Endothelial cell of umbilical vein (primary cell): Measurements from ENCODE around the gene VRK1. TPM values are rescaled to one million over a fixed set of nuclear protein-coding genes. Genes with fewer than 3 reads are reported as not detected.

Experiments used
- BruUV-seq: library from RNA; stranded (reverse); fragments of 400-500 nt; replicated peaks from 2 replicates; lab custom pipeline; 2021; lab: Mats Ljungman, UMichigan
- CTCF ChIA-PET: fragments of 300-600, 350-600 bp; sonication (Branson Sonifier 250); formaldehyde crosslinking; loops from one replicate; lab custom pipeline; 2021; ENCODE audit warnings: antibody characterized with exemption, inconsistent platforms; lab: Charles Lee
- POLR2A ChIA-PET: fragments of 300-600, 350-600 bp; sonication (Branson Sonifier 250); formaldehyde crosslinking; loops from one replicate; lab custom pipeline; 2021; ENCODE audit warnings: antibody characterized with exemption, inconsistent platforms; lab: Charles Lee
- DNase-seq: peaks from one replicate; pipeline ENCODE4 v3.0.0-alpha.2; 2011; ENCODE audit warnings: low read depth, low spot score
- FAIRE-seq: peaks from 2 replicates; lab custom pipeline; 2011; peaks lifted over from hg19 to GRCh38; lab: Jason Lieb, UNC
- H2AFZ ChIP-seq: 2 replicates; pipeline ENCODE4 v1.6.0; 2012; ENCODE audit warnings: low read depth, low read length, control low read depth, inconsistent platforms
- H3K27ac ChIP-seq: 2 replicates; pipeline ENCODE4 v1.5.1; 2011; ENCODE audit warnings: low read depth, mild to moderate bottlenecking, control low read depth, low read length, moderate library complexity; ENCODE audit not compliant: insufficient read depth
- H3K27me3 ChIP-seq, 2 experiments: 2 replicates each; pipeline versions ENCODE4 v1.6.0 to v1.6.1; 2011; ENCODE audit warnings: low read length in 2 of 2, mixed read lengths in 1 of 2; ENCODE audit not compliant: control insufficient read depth in 2 of 2, insufficient read depth in 2 of 2
- H3K36me3 ChIP-seq, 2 experiments: 2 replicates in 1 of 2; 3 replicates in 1 of 2; pipeline ENCODE4 v1.5.1; 2011; ENCODE audit warnings: low read length in 2 of 2, mild to moderate bottlenecking in 1 of 2, moderate library complexity in 1 of 2; ENCODE audit not compliant: control insufficient read depth in 2 of 2, insufficient read depth in 2 of 2; ENCODE audit errors: extremely low read depth in 1 of 2
- H3K4me1 ChIP-seq: 3 replicates; pipeline ENCODE4 v1.5.1; 2011; ENCODE audit warnings: mild to moderate bottlenecking, low read length; ENCODE audit not compliant: control insufficient read depth, insufficient read depth; ENCODE audit errors: extremely low read depth
- H3K4me2 ChIP-seq: 2 replicates; pipeline ENCODE4 v1.6.1; 2011; ENCODE audit warnings: low read length, control low read depth, mixed read lengths; ENCODE audit not compliant: insufficient read depth
- H3K4me3 ChIP-seq, 3 experiments: fragments of 200-600 bp in 1 of 3; sonication (generic), shearing (Covaris generic) in 1 of 3; replicated peaks in 1 of 3; 2 replicates each; pipeline ENCODE4 v1.5.1; 2011 to 2016; ENCODE audit warnings: control low read depth in 3 of 3, low read length in 3 of 3, mild to moderate bottlenecking in 2 of 3, inconsistent platforms in 1 of 3, low read depth in 1 of 3, moderate library complexity in 1 of 3; ENCODE audit not compliant: insufficient read depth in 1 of 3
- H3K79me2 ChIP-seq: 2 replicates; pipeline ENCODE4 v1.6.0; 2012; ENCODE audit warnings: low read length, inconsistent platforms; ENCODE audit not compliant: control insufficient read depth, insufficient read depth
- H3K9ac ChIP-seq: replicated peaks from 2 replicates; pipeline ENCODE3; 2011; ENCODE audit warnings: low read length, control low read depth; ENCODE audit not compliant: insufficient read depth; ENCODE audit errors: extremely low read depth
- H3K9me1 ChIP-seq: replicated peaks from 3 replicates; pipeline ENCODE4 v1.6.0; 2011; ENCODE audit warnings: mild to moderate bottlenecking, low read length; ENCODE audit not compliant: control insufficient read depth, insufficient read depth; ENCODE audit errors: extremely low read depth
- H3K9me3 ChIP-seq: replicated peaks from 2 replicates; pipeline ENCODE4 v1.5.1; 2012; ENCODE audit warnings: low read length, inconsistent platforms; ENCODE audit not compliant: control insufficient read depth, insufficient read depth
- H4K20me1 ChIP-seq: replicated peaks from 2 replicates; pipeline ENCODE3; 2011; ENCODE audit warnings: mild to moderate bottlenecking, low read length; ENCODE audit not compliant: control insufficient read depth, insufficient read depth; ENCODE audit errors: extremely low read depth
- EZH2 ChIP-seq: IDR thresholded peaks from 2 replicates; pipeline ENCODE4 v1.6.1; 2012; ENCODE audit warnings: borderline replicate concordance, low read depth, mild to moderate bottlenecking, moderate library complexity, low read length, inconsistent platforms; ENCODE audit not compliant: severe bottlenecking
- FOS ChIP-seq: IDR thresholded peaks from 2 replicates; pipeline ENCODE4 v1.6.1; 2011; ENCODE audit warnings: mild to moderate bottlenecking, low read length, moderate library complexity, borderline replicate concordance; ENCODE audit not compliant: insufficient read depth
- GATA2 ChIP-seq: IDR thresholded peaks from 2 replicates; pipeline ENCODE4 v1.7.0; 2011; ENCODE audit warnings: low read depth, mild to moderate bottlenecking, moderate library complexity, mixed read lengths, low read length; ENCODE audit not compliant: insufficient read length, insufficient read depth
- JUN ChIP-seq: IDR thresholded peaks from 2 replicates; pipeline ENCODE4 v1.6.1; 2011; ENCODE audit warnings: borderline replicate concordance, low read depth; ENCODE audit not compliant: insufficient read length, insufficient read depth
- MAX ChIP-seq: IDR thresholded peaks from 2 replicates; pipeline ENCODE4 v1.6.1; 2011; ENCODE audit not compliant: insufficient read depth, insufficient read length
- MYC ChIP-seq: IDR thresholded peaks from one replicate; pipeline ENCODE4 v1.6.1; 2011; ENCODE audit warnings: mild to moderate bottlenecking, low read depth, low read length
- POLR2A ChIP-seq: IDR thresholded peaks from 2 replicates; pipeline ENCODE4 v1.6.1; 2012; ENCODE audit warnings: low read depth, mild to moderate bottlenecking, control low read depth, low read length
- POLR2AphosphoS5 ChIP-seq: IDR thresholded peaks from 2 replicates; pipeline ENCODE4 v1.6.1; 2012; ENCODE audit warnings: low read depth, mild to moderate bottlenecking, control low read depth, low read length, moderate library complexity; ENCODE audit not compliant: insufficient read depth
- dilution Hi-C: fragments of 300-500 bp; cut with MboI; formaldehyde crosslinking; loops from one replicate; pipeline ENCODE4 v1.15.0; 2019; ENCODE audit warnings: low sequenced_read_pairs; ENCODE audit not compliant: extremely low pct_ligation_motif_present
- intact Hi-C: fragments of 100-400 bp; cut with micrococcal nuclease; formaldehyde crosslinking; loops from one replicate; pipeline ENCODE4 v1.10.0; 2022
- polyA plus RNA-seq, 4 experiments: library from polyadenylated mRNA; depleted of rRNA in 3 of 4; stranded (reverse) in 3 of 4; unstranded in 1 of 4; fragments of >200 nt; gene quantifications; 2 replicates each; pipeline versions ENCODE4 v1.2.1 to v1.2.3, GENCODE V29; 2011 to 2012; ENCODE audit warnings: missing spikeins in 1 of 4
- total RNA-seq: library from RNA; stranded (reverse); gene quantifications from 2 replicates; pipeline ENCODE4 v1.2.3, GENCODE V29; 2021
- TF ChIP-seq, protein P1 (sequence below), 2 donors: IDR thresholded peaks; 1 replicate in 1 of 2; 2 replicates in 1 of 2; pipeline ENCODE4 v1.5.1; 2011; ENCODE audit warnings: low read length in 2 of 2, mild to moderate bottlenecking in 2 of 2, moderate library complexity in 2 of 2, control low read depth in 1 of 2, inconsistent platforms in 1 of 2, low read depth in 1 of 2; ENCODE audit not compliant: insufficient read depth in 1 of 2; ENCODE audit errors: extremely low read depth in 1 of 2

VRK1 gene
- total and polyA plus RNA-seq, 2 donors (not counting 3 experiments of a cell fraction or from before 2014, with no cell fraction given), result 7.1 to 31.7 TPM

DNA sequence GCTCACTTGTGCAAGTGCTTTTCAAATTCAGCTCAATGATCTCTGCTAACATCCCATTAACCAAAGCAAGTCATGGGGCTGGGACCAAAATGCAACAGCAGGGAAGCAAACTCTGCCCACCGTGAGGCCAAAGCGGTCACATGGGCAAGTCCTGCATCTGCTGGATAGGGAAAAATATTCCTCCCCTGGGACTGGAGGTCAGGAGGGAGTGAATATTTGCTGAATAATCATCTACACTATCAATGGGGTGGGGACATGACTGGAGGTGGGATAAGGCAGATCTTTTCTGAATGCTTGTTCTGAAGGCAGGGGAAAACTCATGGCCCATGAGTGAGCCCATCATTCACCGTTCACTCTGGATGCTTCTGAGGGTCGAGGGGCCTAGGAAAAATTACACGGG is 45.1 kb upstream of the VRK1 start:
- no TSS peak for BruUV-seq
- intact Hi-C loops, result no loop called here
- TF ChIP-seq EZH2 (no peak), FOS (no peak), MYC (no peak), POLR2AphosphoS5 (no peak), MAX (no peak), JUN (no peak), GATA2 (no peak), POLR2A (no peak)
- TF ChIP-seq, protein P1, sequence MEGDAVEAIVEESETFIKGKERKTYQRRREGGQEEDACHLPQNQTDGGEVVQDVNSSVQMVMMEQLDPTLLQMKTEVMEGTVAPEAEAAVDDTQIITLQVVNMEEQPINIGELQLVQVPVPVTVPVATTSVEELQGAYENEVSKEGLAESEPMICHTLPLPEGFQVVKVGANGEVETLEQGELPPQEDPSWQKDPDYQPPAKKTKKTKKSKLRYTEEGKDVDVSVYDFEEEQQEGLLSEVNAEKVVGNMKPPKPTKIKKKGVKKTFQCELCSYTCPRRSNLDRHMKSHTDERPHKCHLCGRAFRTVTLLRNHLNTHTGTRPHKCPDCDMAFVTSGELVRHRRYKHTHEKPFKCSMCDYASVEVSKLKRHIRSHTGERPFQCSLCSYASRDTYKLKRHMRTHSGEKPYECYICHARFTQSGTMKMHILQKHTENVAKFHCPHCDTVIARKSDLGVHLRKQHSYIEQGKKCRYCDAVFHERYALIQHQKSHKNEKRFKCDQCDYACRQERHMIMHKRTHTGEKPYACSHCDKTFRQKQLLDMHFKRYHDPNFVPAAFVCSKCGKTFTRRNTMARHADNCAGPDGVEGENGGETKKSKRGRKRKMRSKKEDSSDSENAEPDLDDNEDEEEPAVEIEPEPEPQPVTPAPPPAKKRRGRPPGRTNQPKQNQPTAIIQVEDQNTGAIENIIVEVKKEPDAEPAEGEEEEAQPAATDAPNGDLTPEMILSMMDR (IDR thresholded peaks at IDR 0.05; ENCODE audit: extremely low read depth in 1 of 2, insufficient read depth in 1 of 2, low read depth in 1 of 2, low read length in 2 of 2), result no peak
- no peaks in the 10 kb centered on the region for H3K9me3 ChIP-seq
- CTCF ChIA-PET, result interaction anchor here (0.9 kb wide), 1 partner anchor 11 kb away, joined by 4 read pairs; no protein-coding TSS in a partner anchor
- no peak overlapping the region for H3K4me3 ChIP-seq
- DNase-seq (no peak), FAIRE-seq (no peak)
- H4K20me1 ChIP-seq, result no peaks in the 10 kb centered on the region
- H3K36me3 ChIP-seq, result no peaks in the 10 kb centered on the region
- H2AFZ ChIP-seq, result no peak overlapping the region
- no peaks in the 10 kb centered on the region for H3K27me3 ChIP-seq
- no peaks in the 10 kb centered on the region for H3K9me1 ChIP-seq
- POLR2A ChIA-PET, result no interaction called here
- H3K4me1 ChIP-seq, result no peaks in the 10 kb centered on the region
- H3K79me2 ChIP-seq, result no peaks in the 10 kb centered on the region
- H3K9ac ChIP-seq, result no peak overlapping the region
- dilution Hi-C loops, result no loop called here
- no peak overlapping the region for H3K4me2 ChIP-seq
- H3K27ac ChIP-seq, result no peak overlapping the region
